HepG2 (cell line): ENCODE results near the gene FRMD6. TPM values are rescaled to one million over a fixed set of nuclear protein-coding genes. Genes with fewer than 3 reads are reported as not detected.

Source experiments
- ARNT2 ChIP-seq: sonication (generic); formaldehyde crosslinking; IDR thresholded peaks from 2 replicates; pipeline ENCODE4 v1.8.0; 2022; ENCODE audit warnings: mild to moderate bottlenecking, low read depth, missing genetic modification reagents, moderate library complexity
- DNMT3B ChIP-seq: conservative IDR thresholded peaks from 2 replicates; pipeline ENCODE4 v1.6.1; 2016; ENCODE audit warnings: missing biosample characterization, control low read depth
- MAX ChIP-seq: IDR thresholded peaks from 2 replicates; pipeline ENCODE4 v1.6.1; 2012; ENCODE audit warnings: inconsistent platforms
- MYPOP ChIP-seq: sonication (generic); formaldehyde crosslinking; IDR thresholded peaks from 2 replicates; pipeline ENCODE4 v1.8.1; 2023; ENCODE audit warnings: mild to moderate bottlenecking, moderate library complexity, missing genetic modification reagents
- PAWR ChIP-seq: sonication (generic); formaldehyde crosslinking; IDR thresholded peaks from 2 replicates; pipeline ENCODE4 v1.4.0; 2020; ENCODE audit warnings: missing genetic modification reagents, mild to moderate bottlenecking, borderline replicate concordance
- POLR2A ChIP-seq, 2 experiments: IDR thresholded peaks; 2 replicates each; pipeline ENCODE4 v1.6.1; 2011; ENCODE audit warnings: low read depth in 2 of 2, low read length in 2 of 2, mild to moderate bottlenecking in 1 of 2, moderate library complexity in 1 of 2; ENCODE audit not compliant: insufficient read depth in 1 of 2
- ZNF414 ChIP-seq: sonication (generic); formaldehyde crosslinking; IDR thresholded peaks from 2 replicates; pipeline ENCODE4 v1.5.0; 2020; ENCODE audit warnings: missing genetic modification reagents
- ZNF567 ChIP-seq: sonication (generic); formaldehyde crosslinking; IDR thresholded peaks from 2 replicates; pipeline ENCODE4 v1.8.1; 2023; ENCODE audit warnings: mild to moderate bottlenecking, missing genetic modification reagents, borderline replicate concordance
- polyA plus RNA-seq, 8 experiments: library from polyadenylated mRNA; depleted of rRNA in 3 of 8; stranded (reverse) in 7 of 8; unstranded in 1 of 8; fragments of >200 nt; fragmentation: Illumina TruSeq in 4 of 8; extraction: Trizol in 4 of 8; gene quantifications; 2 replicates each; pipeline versions ENCODE4 v1.2.1 to v1.2.3, GENCODE V29; 2011 to 2016; ENCODE audit warnings: low read depth in 4 of 8, missing spikeins in 1 of 8, mixed read lengths in 1 of 8; ENCODE audit not compliant: insufficient read depth in 1 of 8
- total RNA-seq, 5 experiments: library from RNA; depleted of rRNA; stranded (reverse); fragments of >200 nt; fragmentation: Illumina TruSeq; extraction: Trizol; gene quantifications; 2 replicates each; pipeline ENCODE4 v1.2.3, GENCODE V29; 2016; ENCODE audit warnings: low read depth in 1 of 5
- TF ChIP-seq, protein P1 (sequence below): sonication (generic); formaldehyde crosslinking; IDR thresholded peaks from 2 replicates; pipeline ENCODE4 v1.4.0; 2020; ENCODE audit warnings: missing genetic modification reagents
- TF ChIP-seq, protein P2 (sequence below): sonication (generic); formaldehyde crosslinking; IDR thresholded peaks from 2 replicates; pipeline ENCODE4 v1.4.0; 2020; ENCODE audit warnings: mild to moderate bottlenecking, low read depth, missing genetic modification reagents
- TF ChIP-seq, protein P3 (sequence below): sonication (generic); formaldehyde crosslinking; conservative IDR thresholded peaks from 2 replicates; pipeline ENCODE4 v1.8.1; 2023; ENCODE audit warnings: missing genetic modification reagents
- TF ChIP-seq, protein P4 (sequence below), 2 experiments: sonication (generic) in 1 of 2; formaldehyde crosslinking in 1 of 2; IDR thresholded peaks; 2 replicates each; pipeline versions ENCODE4 v1.4.0 to v1.6.1; 2016 to 2020; ENCODE audit warnings: borderline replicate concordance in 1 of 2, low read depth in 1 of 2, mild to moderate bottlenecking in 1 of 2, missing genetic modification reagents in 1 of 2

Gene FRMD6
- total and polyA plus RNA-seq, 2 of the 13 experiments (the other 11 are each of a cell fraction or from before 2014, with no cell fraction given): 2.4 to 5.4 TPM

- TF ChIP-seq, protein P1, sequence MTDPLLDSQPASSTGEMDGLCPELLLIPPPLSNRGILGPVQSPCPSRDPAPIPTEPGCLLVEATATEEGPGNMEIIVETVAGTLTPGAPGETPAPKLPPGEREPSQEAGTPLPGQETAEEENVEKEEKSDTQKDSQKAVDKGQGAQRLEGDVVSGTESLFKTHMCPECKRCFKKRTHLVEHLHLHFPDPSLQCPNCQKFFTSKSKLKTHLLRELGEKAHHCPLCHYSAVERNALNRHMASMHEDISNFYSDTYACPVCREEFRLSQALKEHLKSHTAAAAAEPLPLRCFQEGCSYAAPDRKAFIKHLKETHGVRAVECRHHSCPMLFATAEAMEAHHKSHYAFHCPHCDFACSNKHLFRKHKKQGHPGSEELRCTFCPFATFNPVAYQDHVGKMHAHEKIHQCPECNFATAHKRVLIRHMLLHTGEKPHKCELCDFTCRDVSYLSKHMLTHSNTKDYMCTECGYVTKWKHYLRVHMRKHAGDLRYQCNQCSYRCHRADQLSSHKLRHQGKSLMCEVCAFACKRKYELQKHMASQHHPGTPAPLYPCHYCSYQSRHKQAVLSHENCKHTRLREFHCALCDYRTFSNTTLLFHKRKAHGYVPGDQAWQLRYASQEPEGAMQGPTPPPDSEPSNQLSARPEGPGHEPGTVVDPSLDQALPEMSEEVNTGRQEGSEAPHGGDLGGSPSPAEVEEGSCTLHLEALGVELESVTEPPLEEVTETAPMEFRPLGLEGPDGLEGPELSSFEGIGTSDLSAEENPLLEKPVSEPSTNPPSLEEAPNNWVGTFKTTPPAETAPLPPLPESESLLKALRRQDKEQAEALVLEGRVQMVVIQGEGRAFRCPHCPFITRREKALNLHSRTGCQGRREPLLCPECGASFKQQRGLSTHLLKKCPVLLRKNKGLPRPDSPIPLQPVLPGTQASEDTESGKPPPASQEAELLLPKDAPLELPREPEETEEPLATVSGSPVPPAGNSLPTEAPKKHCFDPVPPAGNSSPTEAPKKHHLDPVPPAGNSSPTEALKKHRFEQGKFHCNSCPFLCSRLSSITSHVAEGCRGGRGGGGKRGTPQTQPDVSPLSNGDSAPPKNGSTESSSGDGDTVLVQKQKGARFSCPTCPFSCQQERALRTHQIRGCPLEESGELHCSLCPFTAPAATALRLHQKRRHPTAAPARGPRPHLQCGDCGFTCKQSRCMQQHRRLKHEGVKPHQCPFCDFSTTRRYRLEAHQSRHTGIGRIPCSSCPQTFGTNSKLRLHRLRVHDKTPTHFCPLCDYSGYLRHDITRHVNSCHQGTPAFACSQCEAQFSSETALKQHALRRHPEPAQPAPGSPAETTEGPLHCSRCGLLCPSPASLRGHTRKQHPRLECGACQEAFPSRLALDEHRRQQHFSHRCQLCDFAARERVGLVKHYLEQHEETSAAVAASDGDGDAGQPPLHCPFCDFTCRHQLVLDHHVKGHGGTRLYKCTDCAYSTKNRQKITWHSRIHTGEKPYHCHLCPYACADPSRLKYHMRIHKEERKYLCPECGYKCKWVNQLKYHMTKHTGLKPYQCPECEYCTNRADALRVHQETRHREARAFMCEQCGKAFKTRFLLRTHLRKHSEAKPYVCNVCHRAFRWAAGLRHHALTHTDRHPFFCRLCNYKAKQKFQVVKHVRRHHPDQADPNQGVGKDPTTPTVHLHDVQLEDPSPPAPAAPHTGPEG (CRISPR knock-in tag): no peak
- TF ChIP-seq ARNT2 (CRISPR knock-in tag) (no peak), ZNF567 (CRISPR knock-in tag) (no peak), ZNF414 (no peak), PAWR (CRISPR knock-in tag) (no peak), MYPOP (no peak), POLR2A (IDR thresholded peaks at IDR 0.05; ENCODE audit: insufficient read depth in 1 of 2, low read depth in 2 of 2, low read length in 2 of 2) (no peak), DNMT3B (no peak; the same call in 1 of the 2 replicates), MAX (peak; percentile 60; the same call in 1 of the 2 replicates)
- TF ChIP-seq, protein P2, sequence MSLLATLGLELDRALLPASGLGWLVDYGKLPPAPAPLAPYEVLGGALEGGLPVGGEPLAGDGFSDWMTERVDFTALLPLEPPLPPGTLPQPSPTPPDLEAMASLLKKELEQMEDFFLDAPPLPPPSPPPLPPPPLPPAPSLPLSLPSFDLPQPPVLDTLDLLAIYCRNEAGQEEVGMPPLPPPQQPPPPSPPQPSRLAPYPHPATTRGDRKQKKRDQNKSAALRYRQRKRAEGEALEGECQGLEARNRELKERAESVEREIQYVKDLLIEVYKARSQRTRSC (CRISPR knock-in tag): 0 out of 2 replicates have a peak, but pooled peaks have one; percentile 29
- TF ChIP-seq, protein P3, sequence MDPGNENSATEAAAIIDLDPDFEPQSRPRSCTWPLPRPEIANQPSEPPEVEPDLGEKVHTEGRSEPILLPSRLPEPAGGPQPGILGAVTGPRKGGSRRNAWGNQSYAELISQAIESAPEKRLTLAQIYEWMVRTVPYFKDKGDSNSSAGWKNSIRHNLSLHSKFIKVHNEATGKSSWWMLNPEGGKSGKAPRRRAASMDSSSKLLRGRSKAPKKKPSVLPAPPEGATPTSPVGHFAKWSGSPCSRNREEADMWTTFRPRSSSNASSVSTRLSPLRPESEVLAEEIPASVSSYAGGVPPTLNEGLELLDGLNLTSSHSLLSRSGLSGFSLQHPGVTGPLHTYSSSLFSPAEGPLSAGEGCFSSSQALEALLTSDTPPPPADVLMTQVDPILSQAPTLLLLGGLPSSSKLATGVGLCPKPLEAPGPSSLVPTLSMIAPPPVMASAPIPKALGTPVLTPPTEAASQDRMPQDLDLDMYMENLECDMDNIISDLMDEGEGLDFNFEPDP (CRISPR knock-in tag): no peak
- TF ChIP-seq, protein P4, sequence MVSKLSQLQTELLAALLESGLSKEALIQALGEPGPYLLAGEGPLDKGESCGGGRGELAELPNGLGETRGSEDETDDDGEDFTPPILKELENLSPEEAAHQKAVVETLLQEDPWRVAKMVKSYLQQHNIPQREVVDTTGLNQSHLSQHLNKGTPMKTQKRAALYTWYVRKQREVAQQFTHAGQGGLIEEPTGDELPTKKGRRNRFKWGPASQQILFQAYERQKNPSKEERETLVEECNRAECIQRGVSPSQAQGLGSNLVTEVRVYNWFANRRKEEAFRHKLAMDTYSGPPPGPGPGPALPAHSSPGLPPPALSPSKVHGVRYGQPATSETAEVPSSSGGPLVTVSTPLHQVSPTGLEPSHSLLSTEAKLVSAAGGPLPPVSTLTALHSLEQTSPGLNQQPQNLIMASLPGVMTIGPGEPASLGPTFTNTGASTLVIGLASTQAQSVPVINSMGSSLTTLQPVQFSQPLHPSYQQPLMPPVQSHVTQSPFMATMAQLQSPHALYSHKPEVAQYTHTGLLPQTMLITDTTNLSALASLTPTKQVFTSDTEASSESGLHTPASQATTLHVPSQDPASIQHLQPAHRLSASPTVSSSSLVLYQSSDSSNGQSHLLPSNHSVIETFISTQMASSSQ (IDR thresholded peaks at IDR 0.05; ENCODE audit: low read depth): no peak
- TF ChIP-seq, protein P4 (CRISPR knock-in tag; IDR thresholded peaks at IDR 0.05; ENCODE audit: borderline replicate concordance): 0 out of 2 replicates have a peak, but pooled peaks have one; percentile 4
These were observed 858 bp upstream of the FRMD6 start (continued) for GRCh38 chr14:51650716-51651387.
